GM18502 (cell line): ENCODE data around the gene TDRD9.
"Not testable (repeated sequence)": the region's sequence is repeated elsewhere in the genome, so short reads cannot be mapped to it uniquely, and the experiment has no call there.

Experiments
- ATAC-seq: cut with Tn5 transposase; IDR thresholded peaks from one replicate; pipeline ENCODE4 v1.9.1; 2021; ENCODE audit warnings: mild to moderate bottlenecking; ENCODE audit not compliant: unreplicated experiment, poor library complexity

The TDRD9 gene

GRCh38 chr14:103928011-103928890 lies at the start of gene TDRD9:
TDRD9 (plus strand) TSS chr14:103928456; CDS start chr14:103928510, 54 bp downstream.
- ATAC-seq, result no peak

GRCh38 chr14:103879118-103879569 lies 49.1 kb upstream of the TDRD9 start:
- no peak for ATAC-seq

- no peak for ATAC-seq
Observed at GRCh38 chr14:103879570-103880347, 48.5 kb upstream of the TDRD9 start.

GRCh38 chr14:103880348-103881267 lies 47.6 kb upstream of the TDRD9 start:
- ATAC-seq, result no peak

GRCh38 chr14:103881268-103882201 lies 46.7 kb upstream of the TDRD9 start:
- ATAC-seq, result no peak

GRCh38 chr14:103882503-103883262 lies 45.6 kb upstream of the TDRD9 start:
- no peak for ATAC-seq

- no peak for ATAC-seq
Observed at GRCh38 chr14:103883263-103883523, 45.1 kb upstream of the TDRD9 start.

- ATAC-seq, result no peak
Observed at GRCh38 chr14:103884854-103885253, 43.4 kb upstream of the TDRD9 start.

- no peak for ATAC-seq
Observed at GRCh38 chr14:103885509-103885932, 42.7 kb upstream of the TDRD9 start.

- no peak for ATAC-seq
Observed at GRCh38 chr14:103886304-103887169, 41.7 kb upstream of the TDRD9 start.

GRCh38 chr14:103887170-103887501 lies 41.1 kb upstream of the TDRD9 start:
- no peak for ATAC-seq

GRCh38 chr14:103887557-103888115 lies 40.6 kb upstream of the TDRD9 start:
- no peak for ATAC-seq

- ATAC-seq, result not testable (repeated sequence)
Observed at GRCh38 chr14:103889002-103889312, 39.3 kb upstream of the TDRD9 start.

GRCh38 chr14:103889313-103890051 lies 38.8 kb upstream of the TDRD9 start:
- ATAC-seq, result no peak

GRCh38 chr14:103890052-103890371 lies 38.2 kb upstream of the TDRD9 start:
- ATAC-seq, result no peak

GRCh38 chr14:103890821-103891666 lies 37.2 kb upstream of the TDRD9 start:
- ATAC-seq, result no peak
